ENCODE results near the gene SERPINB6. TPM values are rescaled to one million over a fixed set of nuclear protein-coding genes. Genes with fewer than 3 reads are reported as not detected.

SERPINB6 gene
- total RNA-seq, 1 donor from 2014 or later, result 20.1 TPM

DNA sequence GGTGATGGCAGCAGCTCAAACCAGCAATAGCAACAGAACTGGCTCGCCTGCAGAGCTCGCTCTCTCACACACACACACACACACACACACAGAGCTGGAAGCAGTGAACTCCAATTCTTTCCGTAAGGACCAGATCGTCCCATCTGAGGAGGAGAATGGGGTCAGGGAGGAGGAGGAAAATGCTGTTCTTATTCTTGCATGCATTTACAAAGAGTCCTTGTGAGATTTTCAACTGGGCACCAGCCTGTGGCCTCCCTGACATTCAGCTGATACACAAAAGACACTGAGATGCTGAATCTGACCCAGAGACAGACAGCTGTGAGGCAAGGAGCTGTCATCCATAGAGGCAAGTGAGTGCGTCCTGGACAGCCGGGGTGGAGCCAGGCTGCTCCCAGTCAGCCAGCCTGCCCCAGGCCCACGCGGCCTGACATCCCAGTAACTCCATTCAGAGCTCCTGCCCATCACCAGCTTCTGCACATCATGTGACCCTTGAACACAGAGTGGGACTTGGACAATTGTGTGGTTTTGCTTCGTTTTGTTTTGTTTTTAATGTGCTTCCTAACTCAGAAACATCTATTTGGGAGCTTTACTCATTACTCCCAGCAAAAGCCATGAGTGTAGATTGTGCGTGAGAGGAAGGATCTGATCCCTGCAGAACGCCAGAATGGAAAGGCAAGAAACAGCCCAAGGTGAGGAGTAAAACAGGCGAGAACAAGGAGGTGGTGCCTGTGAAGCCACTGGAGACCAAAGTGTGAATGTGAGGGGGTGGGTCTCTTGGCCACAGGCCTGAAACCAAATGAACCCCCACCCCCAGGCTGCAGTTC lies 70.3 kb downstream of the SERPINB6 start:
- peaks cover 2% of the 10 kb centered on the region for H3K36me3 Mint-ChIP-seq (ENCODE audit: low read depth)
- no peak for DNase-seq (ENCODE audit: low read depth, low spot score)
- H3K4me3 Mint-ChIP-seq, result peak overlapping the region; percentile 85
- H3K9me3 Mint-ChIP-seq, result no peaks in the 10 kb centered on the region
- H3K27ac Mint-ChIP-seq (ENCODE audit: unreplicated experiment), result no peak overlapping the region
- peaks cover 46% of the 10 kb centered on the region for H3K4me1 Mint-ChIP-seq
- TF ChIP-seq, protein P1, sequence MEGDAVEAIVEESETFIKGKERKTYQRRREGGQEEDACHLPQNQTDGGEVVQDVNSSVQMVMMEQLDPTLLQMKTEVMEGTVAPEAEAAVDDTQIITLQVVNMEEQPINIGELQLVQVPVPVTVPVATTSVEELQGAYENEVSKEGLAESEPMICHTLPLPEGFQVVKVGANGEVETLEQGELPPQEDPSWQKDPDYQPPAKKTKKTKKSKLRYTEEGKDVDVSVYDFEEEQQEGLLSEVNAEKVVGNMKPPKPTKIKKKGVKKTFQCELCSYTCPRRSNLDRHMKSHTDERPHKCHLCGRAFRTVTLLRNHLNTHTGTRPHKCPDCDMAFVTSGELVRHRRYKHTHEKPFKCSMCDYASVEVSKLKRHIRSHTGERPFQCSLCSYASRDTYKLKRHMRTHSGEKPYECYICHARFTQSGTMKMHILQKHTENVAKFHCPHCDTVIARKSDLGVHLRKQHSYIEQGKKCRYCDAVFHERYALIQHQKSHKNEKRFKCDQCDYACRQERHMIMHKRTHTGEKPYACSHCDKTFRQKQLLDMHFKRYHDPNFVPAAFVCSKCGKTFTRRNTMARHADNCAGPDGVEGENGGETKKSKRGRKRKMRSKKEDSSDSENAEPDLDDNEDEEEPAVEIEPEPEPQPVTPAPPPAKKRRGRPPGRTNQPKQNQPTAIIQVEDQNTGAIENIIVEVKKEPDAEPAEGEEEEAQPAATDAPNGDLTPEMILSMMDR (conservative IDR thresholded peaks at IDR 0.05), result no peak
- peaks cover 26% of the 10 kb centered on the region for H3K27me3 Mint-ChIP-seq (ENCODE audit: low read depth)

GRCh38 chr6:2900221-2900807 lies 71.1 kb downstream of the SERPINB6 start:
- peak overlapping the region; percentile 85 for H3K4me3 Mint-ChIP-seq
- H3K27ac Mint-ChIP-seq (ENCODE audit: unreplicated experiment), result no peak overlapping the region
- H3K4me1 Mint-ChIP-seq, result peaks cover 48% of the 10 kb centered on the region
- DNase-seq (ENCODE audit: low read depth, low spot score), result no peak
- H3K27me3 Mint-ChIP-seq (ENCODE audit: low read depth), result peaks cover 24% of the 10 kb centered on the region
- TF ChIP-seq, protein P1 (conservative IDR thresholded peaks at IDR 0.05), result no peak
- H3K36me3 Mint-ChIP-seq (ENCODE audit: low read depth), result peaks cover 3% of the 10 kb centered on the region
- no peaks in the 10 kb centered on the region for H3K9me3 Mint-ChIP-seq

- TF ChIP-seq, protein P1 (conservative IDR thresholded peaks at IDR 0.05), result no peak
- peaks cover 3% of the 10 kb centered on the region for H3K36me3 Mint-ChIP-seq (ENCODE audit: low read depth)
- peaks cover 48% of the 10 kb centered on the region for H3K4me1 Mint-ChIP-seq
- DNase-seq (ENCODE audit: low read depth, low spot score), result no peak
- H3K27ac Mint-ChIP-seq (ENCODE audit: unreplicated experiment), result no peak overlapping the region
- peaks cover 24% of the 10 kb centered on the region for H3K27me3 Mint-ChIP-seq (ENCODE audit: low read depth)
- no peaks in the 10 kb centered on the region for H3K9me3 Mint-ChIP-seq
- H3K4me3 Mint-ChIP-seq, result no peak overlapping the region
Measured at GRCh38 chr6:2899596-2899995, 71.8 kb downstream of the SERPINB6 start.

Other genes with a start within 250 kb of the SERPINB6 start
- gene MYLK4, start 220.6 kb downstream of the SERPINB6 start, total RNA-seq, result 0.80 and 0.96 TPM in 2 replicates
- gene WRNIP1, start 206.2 kb downstream of the SERPINB6 start, total RNA-seq, result 44.5 and 46.2 TPM in 2 replicates
- gene SERPINB1, start 129.7 kb downstream of the SERPINB6 start, total RNA-seq, result 7.2 and 8.2 TPM in 2 replicates
- 9.2 and 9.4 TPM in 2 replicates for gene SERPINB9, start 68.3 kb downstream of the SERPINB6 start, total RNA-seq
- gene NQO2, start 28.3 kb upstream of the SERPINB6 start, total RNA-seq, result 21.4 and 21.5 TPM in 2 replicates
- gene RIPK1, start 96.9 kb upstream of the SERPINB6 start, total RNA-seq, result 12.1 and 12.2 TPM in 2 replicates
- 45.7 and 47.4 TPM in 2 replicates for gene BPHL, start 147.1 kb upstream of the SERPINB6 start, total RNA-seq
- 167 and 177 TPM in 2 replicates for gene TUBB2A, start 186.0 kb upstream of the SERPINB6 start, total RNA-seq

Data from neural crest cell (in vitro differentiated cells).